HG02840 (cell line): ENCODE measurements around the gene PRDX6.
"Not testable (repeated sequence)": the region's sequence is repeated elsewhere in the genome, so short reads cannot be mapped to it uniquely, and the experiment has no call there.

ENCODE experiments used
- ATAC-seq: cut with Tn5 transposase; IDR thresholded peaks from one replicate; pipeline ENCODE4 v1.9.1; 2021; ENCODE audit warnings: mild to moderate bottlenecking, moderate library complexity, moderate number of reproducible peaks; ENCODE audit not compliant: unreplicated experiment, low FRiP score

Gene PRDX6

GRCh38 chr1:173477286-173478093 is at the start of gene PRDX6:
PRDX6 (plus strand) TSS chr1:173477335; CDS start chr1:173477398, 63 bp downstream.
- peak; percentile 53 for ATAC-seq

- peak; percentile 54 for ATAC-seq
Measured at GRCh38 chr1:173429471-173430402, 47.4 kb upstream of the PRDX6 start.

GRCh38 chr1:173430677-173431303 is 46.3 kb upstream of the PRDX6 start:
- no peak for ATAC-seq

- no peak for ATAC-seq
Measured at GRCh38 chr1:173431304-173432045, 45.7 kb upstream of the PRDX6 start.

GRCh38 chr1:173432331-173432730 is 44.8 kb upstream of the PRDX6 start:
- ATAC-seq, result no peak

- ATAC-seq, result no peak
Measured at GRCh38 chr1:173433751-173434326, 43.3 kb upstream of the PRDX6 start.

GRCh38 chr1:173436841-173437428 is 40.2 kb upstream of the PRDX6 start:
- no peak for ATAC-seq

GRCh38 chr1:173438675-173439074 is 38.5 kb upstream of the PRDX6 start:
- no peak for ATAC-seq

GRCh38 chr1:173440430-173440829 is 36.7 kb upstream of the PRDX6 start:
- ATAC-seq, result no peak

- no peak for ATAC-seq
Measured at GRCh38 chr1:173444757-173445156, 32.4 kb upstream of the PRDX6 start.

- no peak for ATAC-seq
Measured at GRCh38 chr1:173445164-173445563, 32.0 kb upstream of the PRDX6 start.

- ATAC-seq, result no peak
Measured at GRCh38 chr1:173445656-173446055, 31.5 kb upstream of the PRDX6 start.

GRCh38 chr1:173447224-173447623 is 29.9 kb upstream of the PRDX6 start:
- ATAC-seq, result no peak

- no peak for ATAC-seq
Measured at GRCh38 chr1:173448945-173449344, 28.2 kb upstream of the PRDX6 start.

- no peak for ATAC-seq
Measured at GRCh38 chr1:173451981-173452380, 25.2 kb upstream of the PRDX6 start.

GRCh38 chr1:173453982-173454381 is 23.2 kb upstream of the PRDX6 start:
- no peak for ATAC-seq

GRCh38 chr1:173454966-173455524 is 22.1 kb upstream of the PRDX6 start:
- no peak for ATAC-seq

GRCh38 chr1:173459885-173460284 is 17.2 kb upstream of the PRDX6 start:
- ATAC-seq, result no peak

- not testable (repeated sequence) for ATAC-seq
Measured at GRCh38 chr1:173462666-173463065, 14.5 kb upstream of the PRDX6 start.
